Keratinocyte (primary cell): ENCODE measurements around the gene EEF1AKMT1.

Experiments
- EZH2 ChIP-seq: IDR thresholded peaks from one replicate; pipeline ENCODE4 v1.6.1; 2012; ENCODE audit warnings: inconsistent platforms, mild to moderate bottlenecking, low read length, moderate library complexity
- TF ChIP-seq, protein P1 (sequence below), 3 experiments: IDR thresholded peaks in 1 of 3; conservative IDR thresholded peaks in 1 of 3; optimal IDR thresholded peaks in 1 of 3; 2 replicates in 2 of 3; 3 replicates in 1 of 3; pipeline versions ENCODE3 to v1.5.1; 2011; ENCODE audit warnings: low read length in 3 of 3, mild to moderate bottlenecking in 3 of 3, moderate library complexity in 2 of 3, control low read depth in 1 of 3, inconsistent platforms in 1 of 3; ENCODE audit not compliant: insufficient read depth in 2 of 3; ENCODE audit errors: extremely low read depth in 1 of 3

DNA sequence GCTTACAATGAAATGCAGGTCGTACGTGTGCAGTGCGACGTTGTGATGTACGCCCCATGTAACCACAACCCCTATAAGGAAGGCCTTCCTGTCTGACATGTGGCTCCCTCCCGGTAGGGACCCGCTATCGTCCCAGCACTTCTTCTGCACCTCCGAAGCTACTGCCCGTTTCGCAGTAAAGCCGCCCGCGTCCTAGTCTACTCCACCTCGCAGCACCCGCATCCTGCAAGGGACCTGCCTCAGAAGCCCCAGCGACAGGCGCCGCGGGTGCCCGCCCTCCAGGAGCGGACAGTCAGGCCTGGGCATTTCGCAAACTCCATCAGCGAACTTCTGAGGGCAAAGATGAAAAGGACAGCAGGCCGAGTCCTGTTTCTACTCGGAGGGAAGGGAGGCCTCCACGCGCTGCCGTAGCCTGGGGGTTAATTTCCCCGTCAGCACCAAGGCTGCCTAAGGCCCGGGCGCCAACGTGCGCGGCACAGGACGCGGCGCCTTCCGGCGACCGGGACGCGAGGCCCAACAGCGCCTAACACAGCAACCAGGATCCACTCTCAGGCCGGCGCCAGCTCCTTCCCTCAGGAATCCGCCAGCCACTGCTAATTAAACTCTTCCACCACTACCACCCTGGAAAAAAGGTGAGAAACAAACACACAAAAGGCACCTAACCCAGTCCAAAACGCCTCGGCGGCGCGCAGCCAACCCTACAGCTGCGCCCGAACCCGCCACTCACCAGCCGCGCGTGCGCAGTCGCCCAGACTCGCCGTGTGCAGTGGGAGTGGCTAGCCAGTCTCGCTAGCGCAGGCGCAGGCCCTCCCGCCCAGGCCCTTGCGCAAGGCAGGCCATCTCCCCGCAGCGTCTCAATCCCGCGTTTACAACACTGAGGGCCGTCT is at the start of gene EEF1AKMT1:
- TF ChIP-seq, protein P1, sequence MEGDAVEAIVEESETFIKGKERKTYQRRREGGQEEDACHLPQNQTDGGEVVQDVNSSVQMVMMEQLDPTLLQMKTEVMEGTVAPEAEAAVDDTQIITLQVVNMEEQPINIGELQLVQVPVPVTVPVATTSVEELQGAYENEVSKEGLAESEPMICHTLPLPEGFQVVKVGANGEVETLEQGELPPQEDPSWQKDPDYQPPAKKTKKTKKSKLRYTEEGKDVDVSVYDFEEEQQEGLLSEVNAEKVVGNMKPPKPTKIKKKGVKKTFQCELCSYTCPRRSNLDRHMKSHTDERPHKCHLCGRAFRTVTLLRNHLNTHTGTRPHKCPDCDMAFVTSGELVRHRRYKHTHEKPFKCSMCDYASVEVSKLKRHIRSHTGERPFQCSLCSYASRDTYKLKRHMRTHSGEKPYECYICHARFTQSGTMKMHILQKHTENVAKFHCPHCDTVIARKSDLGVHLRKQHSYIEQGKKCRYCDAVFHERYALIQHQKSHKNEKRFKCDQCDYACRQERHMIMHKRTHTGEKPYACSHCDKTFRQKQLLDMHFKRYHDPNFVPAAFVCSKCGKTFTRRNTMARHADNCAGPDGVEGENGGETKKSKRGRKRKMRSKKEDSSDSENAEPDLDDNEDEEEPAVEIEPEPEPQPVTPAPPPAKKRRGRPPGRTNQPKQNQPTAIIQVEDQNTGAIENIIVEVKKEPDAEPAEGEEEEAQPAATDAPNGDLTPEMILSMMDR (optimal IDR thresholded peaks at IDR 0.05 in 1 of 3, IDR thresholded peaks at IDR 0.05 in 1 of 3, conservative IDR thresholded peaks at IDR 0.05 in 1 of 3; ENCODE audit: extremely low read depth in 1 of 3, insufficient read depth in 2 of 3, low read length in 3 of 3) = no peak
- TF ChIP-seq EZH2 = no peak
